Islet of Langerhans (tissue), 1 donor: ENCODE results near the gene PSMD13.
"Not testable (repeated sequence)": the region's sequence is repeated elsewhere in the genome, so short reads cannot be mapped to it uniquely, and the experiment has no call there.

Source experiments
- FAIRE-seq: peaks from one replicate; lab custom pipeline; 2011; peaks lifted over from hg19 to GRCh38; lab: Jason Lieb, UNC

PSMD13 gene

GRCh38 chr11:236774-237767 is at the start of gene PSMD13:
PSMD13 (plus strand) TSS chr11:236976; CDS start chr11:237050, 74 bp downstream.
- FAIRE-seq = no peak

DNA sequence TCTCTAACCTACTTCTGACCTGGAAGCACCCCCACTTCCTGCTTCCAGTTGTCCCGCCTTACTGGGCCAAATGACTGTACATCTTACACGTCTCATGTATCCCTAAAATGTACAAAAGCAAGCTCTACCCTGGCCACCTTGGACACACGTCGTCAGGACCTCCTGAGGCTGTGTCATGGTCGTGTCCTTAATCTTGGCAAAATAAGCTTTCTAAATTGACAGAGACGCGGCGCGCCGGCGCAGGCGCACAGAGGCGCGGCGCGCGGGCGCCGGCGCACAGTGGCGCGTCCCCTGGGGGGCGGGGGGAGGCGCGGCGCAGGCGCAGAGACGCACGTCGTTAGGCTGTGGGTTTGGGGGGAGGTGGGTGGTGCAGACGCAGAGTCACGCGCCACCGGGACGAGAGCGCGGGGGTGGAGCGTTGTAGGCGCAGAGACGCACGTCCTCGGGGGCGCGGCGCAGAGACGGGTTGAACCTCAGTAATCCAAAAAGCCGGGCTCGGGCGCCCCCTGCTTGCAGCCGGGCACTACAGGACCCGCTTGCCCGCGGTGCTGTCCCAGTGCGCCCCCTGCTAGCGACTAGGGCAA is 47.5 kb upstream of the PSMD13 start:
- FAIRE-seq = not testable (repeated sequence)

GRCh38 chr11:189843-190311 is 46.9 kb upstream of the PSMD13 start:
- FAIRE-seq = not testable (repeated sequence)

DNA sequence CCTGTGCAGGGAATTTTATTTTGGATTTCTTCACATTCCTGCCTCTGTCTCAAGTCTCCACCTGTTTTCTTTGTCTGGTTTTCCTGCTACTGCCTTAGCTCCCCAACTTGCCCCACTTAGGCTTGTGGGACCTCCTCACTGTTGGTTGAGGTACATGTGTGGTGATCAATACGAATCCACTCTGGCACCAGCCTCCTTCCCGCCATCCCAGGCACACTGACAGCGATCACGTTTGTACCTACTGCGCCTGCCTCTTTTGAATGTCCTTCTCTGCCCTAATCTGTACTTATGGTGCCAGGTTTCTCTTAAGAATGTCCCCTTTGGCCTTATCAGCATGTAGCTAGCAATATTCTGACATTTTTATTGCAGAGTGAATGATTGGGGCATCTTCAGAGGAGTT is 46.2 kb upstream of the PSMD13 start:
- FAIRE-seq = not testable (repeated sequence)

DNA sequence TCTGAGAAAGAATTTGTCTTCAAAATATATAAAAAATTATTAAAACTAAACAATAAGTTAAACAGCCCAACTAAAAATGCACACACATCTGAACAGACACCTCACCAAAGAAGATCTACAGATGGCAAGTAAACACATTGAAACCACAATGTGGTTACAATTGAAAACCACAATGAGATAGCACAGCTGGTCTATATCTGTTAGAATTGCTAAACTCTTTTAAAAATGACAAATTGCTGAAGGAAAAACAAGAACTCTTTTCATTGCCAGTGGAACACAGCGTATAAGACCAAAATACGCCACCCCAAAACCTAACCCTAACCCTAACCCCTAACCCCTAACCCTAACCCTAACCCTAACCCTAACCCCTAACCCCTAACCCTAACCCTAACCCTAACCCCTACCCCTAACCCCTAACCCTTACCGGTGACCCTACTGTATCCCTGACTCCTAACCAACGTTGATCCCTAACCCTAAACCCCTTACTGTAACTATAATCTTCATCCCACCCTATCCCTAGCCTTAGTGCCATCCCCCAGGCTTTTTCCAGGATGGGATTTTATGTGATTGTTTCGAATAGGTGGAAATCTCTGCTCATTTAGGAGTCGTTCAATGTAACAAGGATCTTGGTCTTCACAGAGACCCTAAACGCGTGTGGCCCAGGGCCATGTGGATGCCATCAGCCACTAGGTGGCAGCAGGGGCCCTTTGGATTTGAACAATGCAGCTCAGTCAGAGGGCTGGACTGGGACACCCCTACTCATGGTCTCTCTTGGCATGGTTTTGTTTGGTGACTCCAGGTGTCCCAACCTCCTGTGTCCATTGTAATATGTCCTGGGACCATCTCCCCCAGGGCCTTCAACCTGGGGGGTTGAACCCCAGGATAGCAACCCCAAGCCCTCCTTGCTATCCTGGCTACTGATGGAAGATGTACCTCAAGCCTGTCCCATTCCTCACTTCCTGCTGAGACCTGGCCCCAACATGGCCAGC is 45.0 kb upstream of the PSMD13 start:
- FAIRE-seq = peak; percentile 92

DNA sequence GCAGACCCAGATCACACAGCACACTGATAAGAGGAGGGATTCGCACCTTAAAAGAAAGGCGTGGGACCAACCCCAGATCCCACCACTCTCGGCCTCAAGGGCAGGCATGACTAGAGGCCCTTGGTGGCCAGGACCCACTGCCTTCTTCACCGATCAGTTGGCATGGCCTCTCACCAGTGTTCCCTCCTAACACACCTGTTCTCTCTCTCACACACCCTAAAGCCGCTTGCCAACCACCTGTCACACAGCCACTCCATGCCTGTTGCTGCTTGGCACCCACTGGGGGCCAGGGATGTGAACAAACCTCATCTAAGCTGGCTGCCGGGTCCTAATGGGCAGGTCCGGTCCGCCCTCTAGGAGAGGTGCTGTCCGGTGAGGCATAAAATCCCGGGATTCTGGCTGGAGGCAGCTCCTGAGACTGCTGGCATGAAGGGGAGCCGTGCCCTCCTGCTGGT is 44.1 kb upstream of the PSMD13 start, which contains the start of gene SCGB1C1:
SCGB1C1 (plus strand) TSS at position 405 of the 455 bp plus-strand sequence; CDS start at position 427, 22 bp downstream.
- not testable (repeated sequence) for FAIRE-seq

GRCh38 chr11:193481-193880 is 43.3 kb upstream of the PSMD13 start:
- FAIRE-seq = not testable (repeated sequence)

DNA sequence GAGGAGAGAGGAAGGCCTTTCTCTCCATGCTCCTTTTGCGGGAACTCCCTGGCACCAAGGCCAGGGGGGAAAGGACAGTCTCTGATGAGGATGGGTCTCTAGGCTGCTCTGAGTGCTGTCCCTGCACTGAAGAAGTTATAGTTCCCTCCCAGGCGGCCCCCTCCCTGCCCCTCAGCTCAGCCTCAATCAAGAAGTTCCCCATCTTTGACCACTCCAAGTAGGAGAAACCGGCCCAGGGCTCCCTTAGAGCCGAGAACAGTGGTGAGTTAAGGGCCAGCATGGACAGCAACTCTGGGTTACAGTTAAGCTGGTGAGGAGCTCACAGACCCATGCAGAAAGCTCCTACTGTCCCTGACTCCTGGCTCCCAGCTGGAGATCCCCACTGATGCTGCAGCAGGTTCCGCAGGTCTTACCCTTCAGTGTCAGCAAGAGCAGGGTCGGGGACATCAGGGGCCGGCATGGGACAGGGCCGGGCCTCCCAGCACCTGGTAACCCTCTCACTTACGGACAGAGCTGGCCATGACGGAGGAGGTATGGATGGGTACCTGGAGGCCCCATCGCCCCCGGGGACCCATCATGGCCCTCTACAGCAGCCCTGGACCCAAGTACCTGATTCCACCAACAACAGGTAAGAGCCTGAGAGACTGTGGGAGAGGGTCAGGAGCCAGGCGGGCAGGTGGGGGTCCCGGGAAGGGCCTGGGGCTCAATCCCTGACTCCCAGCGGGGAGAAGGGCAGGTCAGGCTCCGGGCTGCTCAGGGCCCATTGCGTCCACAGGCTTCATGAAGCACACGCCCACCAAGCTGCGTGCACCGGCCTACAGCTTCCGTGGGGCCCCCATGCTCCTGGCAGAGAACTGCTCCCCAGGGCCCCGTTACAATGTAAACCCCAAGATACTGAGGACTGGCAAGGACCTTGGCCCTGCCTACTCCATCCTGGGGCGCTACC is 39.7 kb upstream of the PSMD13 start:
- no peak for FAIRE-seq

GRCh38 chr11:197741-198235 is 39.0 kb upstream of the PSMD13 start:
- FAIRE-seq = no peak

- no peak for FAIRE-seq
Measured at GRCh38 chr11:198236-198806, 38.5 kb upstream of the PSMD13 start.

GRCh38 chr11:199004-199581 is 37.7 kb upstream of the PSMD13 start:
- no peak for FAIRE-seq

- no peak for FAIRE-seq
Measured at GRCh38 chr11:199782-200181, 37.0 kb upstream of the PSMD13 start.

DNA sequence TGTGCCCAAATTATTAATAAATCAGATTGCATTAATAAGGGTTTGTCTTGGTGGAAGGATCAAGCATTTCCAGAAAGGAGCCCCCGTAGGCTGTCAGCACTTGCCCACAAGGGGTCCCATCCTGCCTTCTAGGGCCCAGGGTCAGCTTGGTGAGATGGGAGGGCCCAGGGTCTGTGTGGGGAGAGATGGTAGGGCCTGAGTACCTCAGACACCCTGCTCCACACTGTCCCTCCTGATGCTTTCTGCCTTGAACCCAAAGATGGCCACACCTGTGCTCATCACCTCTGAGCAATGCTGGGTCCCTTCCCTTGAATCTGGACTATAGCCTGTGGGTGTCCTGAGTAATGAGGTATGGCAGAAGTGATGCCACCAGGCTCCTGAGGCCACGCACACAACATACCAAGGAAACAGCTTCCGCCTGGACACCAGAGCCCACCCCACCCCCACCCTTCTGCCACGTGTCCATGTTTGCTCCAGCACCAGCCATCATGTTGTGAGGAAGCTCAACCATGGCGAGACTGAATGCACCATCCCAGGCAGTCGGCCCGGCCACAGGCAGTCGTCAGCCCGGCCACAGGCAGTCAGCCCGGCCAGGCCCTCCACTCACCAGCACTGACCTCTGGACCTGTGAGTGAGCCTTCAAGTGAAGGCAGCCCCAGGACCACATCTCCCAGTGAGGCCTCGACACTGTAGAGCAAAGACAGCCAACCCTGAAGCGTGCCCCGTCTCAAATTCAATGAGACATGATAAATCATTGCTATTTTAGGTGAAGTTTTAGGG is 36.4 kb upstream of the PSMD13 start:
- no peak for FAIRE-seq

DNA sequence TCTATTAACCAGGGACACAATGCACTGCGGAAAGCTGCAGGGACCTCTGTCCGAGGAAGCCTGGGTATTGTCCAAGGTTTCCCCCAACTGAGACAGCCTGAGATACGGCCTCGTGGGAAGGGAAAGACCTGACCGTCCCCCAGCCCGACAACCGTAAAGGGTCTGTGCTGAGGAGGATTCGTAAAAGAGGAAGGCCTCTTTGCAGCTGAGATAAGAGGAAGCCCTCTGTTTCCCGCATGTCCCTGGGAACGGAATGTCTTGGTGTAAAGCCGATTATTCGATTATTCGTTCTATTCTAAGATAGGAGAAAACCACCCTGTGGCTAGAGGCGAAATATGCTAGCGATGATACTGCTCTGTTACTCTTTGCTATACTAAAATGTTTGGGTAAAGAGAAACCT is 34.8 kb upstream of the PSMD13 start:
- no peak for FAIRE-seq

DNA sequence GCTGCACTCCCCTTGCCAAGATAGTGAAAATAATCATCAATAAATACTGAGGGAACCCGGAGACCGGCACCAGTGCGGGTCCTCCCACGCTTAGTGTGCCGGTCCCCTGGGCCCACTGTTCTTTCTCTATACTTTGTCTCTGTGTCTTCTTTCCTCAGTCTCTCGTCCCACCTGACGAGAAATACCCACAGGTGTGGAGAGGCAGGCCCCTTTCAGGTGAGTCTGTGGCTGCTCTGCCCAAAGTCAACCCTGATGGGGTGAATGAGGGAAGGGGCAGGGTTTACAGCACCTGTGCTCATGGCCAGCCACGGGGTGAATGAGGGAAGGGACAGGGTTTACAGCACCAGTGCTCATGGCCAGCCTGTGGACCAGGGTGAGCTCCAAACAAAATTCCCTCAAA is 34.3 kb upstream of the PSMD13 start:
- FAIRE-seq = no peak

DNA sequence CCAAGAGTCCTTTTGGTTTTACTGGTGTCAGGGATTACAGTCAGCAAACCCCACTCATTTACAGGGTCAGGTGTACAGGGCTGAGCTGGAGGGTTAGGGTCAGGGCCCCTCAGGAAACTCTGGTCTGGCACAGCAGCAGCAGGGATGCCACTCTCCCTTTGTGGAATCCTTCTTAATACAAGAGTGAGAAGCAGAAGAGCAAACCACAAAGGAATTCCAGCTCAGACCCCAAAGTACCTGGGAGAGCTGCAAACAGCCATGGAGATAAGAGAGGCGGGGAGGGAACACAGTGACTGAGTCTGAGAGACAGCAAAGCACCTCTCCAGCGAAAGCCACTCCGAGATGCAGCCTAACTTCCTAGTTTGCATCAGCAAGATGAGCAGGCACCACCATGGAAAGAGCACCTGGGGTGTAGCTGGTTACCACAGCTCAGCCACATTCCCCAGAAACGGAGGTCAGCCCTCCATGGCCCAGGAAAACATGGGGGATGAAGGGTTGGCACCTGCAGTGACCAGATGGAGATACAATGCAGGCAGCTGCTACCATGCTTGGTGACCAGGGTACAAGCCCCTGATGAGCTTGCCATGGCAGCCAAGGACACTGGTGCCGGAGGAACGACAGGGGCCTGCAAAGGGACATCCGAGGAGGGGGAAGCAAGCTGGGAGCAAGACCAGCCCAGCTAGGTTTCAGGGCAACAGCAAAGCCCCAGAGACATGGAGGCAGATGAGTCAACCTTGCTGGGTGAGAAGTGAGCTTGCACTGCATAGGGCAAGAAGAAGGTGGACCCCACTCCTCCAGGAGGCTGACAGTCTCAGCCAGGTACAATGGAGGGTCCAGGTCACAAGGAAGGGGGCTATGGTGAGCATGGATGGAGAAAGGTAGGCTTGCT is 33.5 kb upstream of the PSMD13 start:
- FAIRE-seq = no peak

- FAIRE-seq = no peak
Measured at GRCh38 chr11:203945-204586, 32.7 kb upstream of the PSMD13 start.
